Activated CD4-positive, alpha-beta T cell treated with anti-CD3 and anti-CD28 coated beads for 48 hours (primary cell): ENCODE data around the gene ALPI.
"Not testable (repeated sequence)": the region's sequence is repeated elsewhere in the genome, so short reads cannot be mapped to it uniquely, and the experiment has no call there.

Experiments used
- DNase-seq: peaks from one replicate; pipeline ENCODE4 v3.0.0-alpha.2; 2020

The ALPI gene

GRCh38 chr2:232455426-232456255 lies at the start of gene ALPI:
Gene ALPI (plus strand): TSS chr2:232456153. CDS start chr2:232456200, 47 bp downstream.
- DNase-seq = no peak

- no peak for DNase-seq
Measured at GRCh38 chr2:232406556-232407310, 49.2 kb upstream of the ALPI start, which contains the start of gene ALPG. Gene ALPG (plus strand): TSS chr2:232406844. CDS start chr2:232406895, 51 bp downstream.

GRCh38 chr2:232407428-232408150 lies 48.4 kb upstream of the ALPI start:
- DNase-seq = not testable (repeated sequence)

DNA sequence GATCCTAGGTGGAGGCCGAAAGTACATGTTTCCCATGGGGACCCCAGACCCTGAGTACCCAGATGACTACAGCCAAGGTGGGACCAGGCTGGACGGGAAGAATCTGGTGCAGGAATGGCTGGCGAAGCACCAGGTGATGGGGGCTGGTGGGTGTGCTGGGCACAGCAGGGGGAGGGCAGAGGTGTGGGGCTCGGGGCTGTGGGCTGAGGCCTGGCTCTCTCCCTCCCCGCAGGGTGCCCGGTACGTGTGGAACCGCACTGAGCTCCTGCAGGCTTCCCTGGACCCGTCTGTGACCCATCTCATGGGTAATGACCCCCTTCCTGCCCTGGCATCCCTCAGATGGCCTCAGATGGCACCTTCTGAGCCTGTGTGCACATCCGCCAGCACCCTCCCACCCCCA lies 47.7 kb upstream of the ALPI start:
- not testable (repeated sequence) for DNase-seq

DNA sequence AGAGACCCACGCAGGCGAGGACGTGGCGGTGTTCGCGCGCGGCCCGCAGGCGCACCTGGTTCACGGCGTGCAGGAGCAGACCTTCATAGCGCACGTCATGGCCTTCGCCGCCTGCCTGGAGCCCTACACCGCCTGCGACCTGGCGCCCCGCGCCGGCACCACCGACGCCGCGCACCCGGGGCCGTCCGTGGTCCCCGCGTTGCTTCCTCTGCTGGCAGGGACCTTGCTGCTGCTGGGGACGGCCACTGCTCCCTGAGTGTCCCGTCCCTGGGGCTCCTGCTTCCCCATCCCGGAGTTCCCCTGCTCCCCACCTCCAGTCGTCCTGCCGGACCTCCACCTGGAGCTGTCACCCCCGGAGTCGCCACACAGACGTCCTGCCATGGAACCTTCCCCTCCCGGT lies 46.3 kb upstream of the ALPI start:
- DNase-seq = not testable (repeated sequence)

DNA sequence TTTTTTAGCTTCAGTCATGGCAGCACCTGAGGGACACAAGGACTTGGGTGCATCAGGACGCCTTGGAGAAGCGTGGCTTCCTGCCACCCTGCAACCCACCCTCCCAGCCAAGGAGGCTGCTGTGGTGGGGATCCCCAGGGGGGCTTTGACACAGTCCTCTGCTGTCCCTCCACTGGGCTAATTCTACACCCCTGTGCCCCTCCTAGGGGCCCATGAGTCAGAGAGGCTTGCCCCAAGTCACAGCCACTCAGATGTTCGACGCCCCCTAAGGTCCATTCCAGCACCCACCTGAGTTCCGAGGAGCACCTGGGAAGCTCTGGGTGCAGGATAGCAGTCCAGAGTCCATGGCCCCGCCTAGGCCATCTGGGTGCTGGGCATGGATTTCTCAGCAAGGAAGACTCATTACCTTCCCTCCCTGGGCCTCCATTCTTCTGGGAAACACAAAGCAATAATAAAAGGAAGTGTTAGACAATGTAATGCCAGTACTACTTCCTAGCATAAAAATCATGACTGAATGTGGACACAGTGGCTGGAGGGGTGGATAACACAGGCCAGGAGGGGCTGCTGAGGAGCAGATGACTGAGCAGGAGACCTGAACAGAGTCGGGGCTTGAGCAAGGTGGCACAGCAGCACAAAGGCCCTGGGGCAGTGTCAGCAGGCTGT lies 45.6 kb upstream of the ALPI start:
- no peak for DNase-seq

GRCh38 chr2:232411901-232412629 lies 43.9 kb upstream of the ALPI start:
- no peak for DNase-seq

- DNase-seq = no peak
Measured at GRCh38 chr2:232412986-232413385, 43.0 kb upstream of the ALPI start.

DNA sequence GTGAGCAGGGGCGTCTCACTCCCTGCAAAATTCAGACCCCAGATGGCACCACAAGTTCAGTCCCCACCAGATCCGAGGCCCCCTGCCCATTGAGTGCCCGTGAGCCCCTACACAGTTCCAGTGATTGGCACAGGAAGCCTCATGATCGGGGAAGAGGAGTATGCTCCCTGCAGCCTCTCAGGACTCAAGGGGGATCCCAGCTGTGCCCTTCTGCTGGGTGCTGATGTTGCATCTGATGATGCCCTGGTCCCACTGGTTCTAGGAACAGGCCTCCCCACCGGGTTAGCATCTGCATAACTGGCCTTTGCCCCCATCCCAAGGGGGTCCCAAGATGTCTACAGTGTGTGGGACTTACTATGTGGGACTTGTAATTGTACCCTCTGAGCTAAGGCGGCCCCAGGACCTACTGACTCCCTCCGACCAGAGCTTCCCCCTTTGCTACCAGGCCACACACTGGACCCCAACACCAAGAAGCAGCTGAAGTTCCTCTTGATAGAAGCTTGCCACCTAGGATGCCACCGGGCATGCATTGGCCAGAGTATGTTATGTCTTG lies 40.7 kb upstream of the ALPI start:
- no peak for DNase-seq

DNA sequence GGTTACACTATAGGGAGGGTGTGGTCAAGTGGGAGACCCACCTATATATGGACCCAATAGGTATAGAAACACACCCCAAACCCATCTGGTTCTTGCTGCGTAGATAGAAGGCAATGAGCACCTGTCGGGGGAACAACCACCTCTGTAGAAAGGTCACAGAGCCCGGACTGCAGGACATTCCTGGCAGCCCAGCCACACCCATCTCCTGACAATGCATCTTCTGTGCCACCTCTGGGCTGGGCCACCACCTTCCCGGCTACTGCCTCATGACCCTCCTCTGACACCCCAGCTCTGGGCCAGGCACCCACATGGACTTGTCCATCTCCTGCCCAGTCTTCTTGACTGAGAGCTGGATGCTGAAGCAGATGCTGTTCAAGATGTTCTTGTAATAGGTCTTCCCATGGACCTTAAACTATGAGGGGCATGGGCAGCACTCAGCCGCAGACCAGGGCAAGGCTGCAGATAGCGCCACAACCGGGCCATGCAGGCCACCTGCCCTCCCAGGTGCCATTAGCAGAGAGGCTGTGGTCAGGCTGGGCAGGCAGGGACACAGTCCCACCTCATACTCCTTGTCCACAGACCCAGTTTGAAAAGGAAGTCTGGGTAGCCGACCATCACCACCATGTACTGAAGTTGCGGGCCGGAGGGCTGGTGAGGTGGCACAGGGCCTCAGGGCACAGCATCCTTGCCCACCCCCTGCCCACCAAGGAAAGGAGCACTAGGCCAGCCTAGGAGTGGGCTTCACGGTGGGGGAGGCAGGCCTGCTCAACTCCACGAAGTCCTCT lies 40.0 kb upstream of the ALPI start:
- no peak for DNase-seq

GRCh38 chr2:232416521-232417470 lies 39.2 kb upstream of the ALPI start:
- no peak for DNase-seq

GRCh38 chr2:232417489-232417888 lies 38.5 kb upstream of the ALPI start:
- DNase-seq = no peak

GRCh38 chr2:232418056-232418455 lies 37.9 kb upstream of the ALPI start:
- no peak for DNase-seq

- DNase-seq = peak; percentile 32
Measured at GRCh38 chr2:232418466-232419244, 37.3 kb upstream of the ALPI start.

GRCh38 chr2:232419245-232420072 lies 36.5 kb upstream of the ALPI start:
- DNase-seq = peak; percentile 26

DNA sequence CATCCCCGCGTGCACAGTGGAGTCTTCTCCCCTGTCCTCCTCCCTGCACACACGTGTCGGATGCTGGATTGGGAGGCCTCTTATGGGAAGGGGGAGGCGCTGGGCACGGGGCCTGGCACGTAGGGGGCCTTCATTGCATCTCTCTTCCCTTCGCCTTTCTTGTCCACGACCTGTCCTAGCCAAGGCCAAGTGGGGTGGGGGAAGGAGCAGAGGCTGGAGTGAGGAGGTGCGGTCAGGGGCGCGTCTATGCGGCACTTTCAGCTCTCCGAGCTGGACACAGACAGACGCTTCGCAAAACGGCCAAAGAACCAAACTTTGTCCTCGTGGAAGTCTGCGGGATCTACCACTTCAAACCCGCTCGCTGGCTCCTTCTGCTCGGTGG lies 35.9 kb upstream of the ALPI start:
- no peak for DNase-seq

GRCh38 chr2:232420463-232421188 lies 35.3 kb upstream of the ALPI start:
- peak; percentile 48 for DNase-seq
